Measurements from ENCODE around the gene ITGB1BP1. TPM values are rescaled to one million over a fixed set of nuclear protein-coding genes. Genes with fewer than 3 reads are reported as not detected.

Gene ITGB1BP1
- total RNA-seq, 1 donor from 2014 or later = 98.0 TPM

DNA sequence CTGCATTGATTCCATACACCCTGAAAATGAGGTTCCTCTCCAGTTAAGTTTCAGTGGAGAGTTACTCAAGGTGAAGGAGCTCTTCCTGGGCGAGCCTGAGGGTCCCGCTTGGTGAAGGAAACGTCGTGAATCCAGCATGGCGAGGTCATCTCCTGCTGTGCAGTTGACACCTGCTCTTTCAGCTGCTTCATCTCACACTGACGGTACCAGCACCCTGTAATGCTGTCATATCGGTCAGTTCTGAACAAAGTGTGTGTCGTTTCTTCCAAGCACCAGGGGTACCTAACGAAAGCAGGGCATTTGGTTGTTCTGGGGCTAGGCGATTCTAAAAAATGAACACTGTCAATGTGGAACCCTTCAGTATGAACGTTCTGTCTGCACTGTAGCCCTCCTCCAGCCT is 52.6 kb downstream of the ITGB1BP1 start:
- Mint-ChIP-seq H3K27me3 (ENCODE audit: unreplicated experiment) (no peaks in the 10 kb centered on the region), H3K4me1 (ENCODE audit: unreplicated experiment) (peaks cover 7% of the 10 kb centered on the region), H3K4me3 (ENCODE audit: unreplicated experiment) (no peak overlapping the region), H3K36me3 (ENCODE audit: unreplicated experiment) (peaks cover 65% of the 10 kb centered on the region), H3K9me3 (ENCODE audit: unreplicated experiment) (no peaks in the 10 kb centered on the region), H3K27ac (ENCODE audit: unreplicated experiment) (peak overlapping the region; percentile 35)
- TF ChIP-seq, protein P1, sequence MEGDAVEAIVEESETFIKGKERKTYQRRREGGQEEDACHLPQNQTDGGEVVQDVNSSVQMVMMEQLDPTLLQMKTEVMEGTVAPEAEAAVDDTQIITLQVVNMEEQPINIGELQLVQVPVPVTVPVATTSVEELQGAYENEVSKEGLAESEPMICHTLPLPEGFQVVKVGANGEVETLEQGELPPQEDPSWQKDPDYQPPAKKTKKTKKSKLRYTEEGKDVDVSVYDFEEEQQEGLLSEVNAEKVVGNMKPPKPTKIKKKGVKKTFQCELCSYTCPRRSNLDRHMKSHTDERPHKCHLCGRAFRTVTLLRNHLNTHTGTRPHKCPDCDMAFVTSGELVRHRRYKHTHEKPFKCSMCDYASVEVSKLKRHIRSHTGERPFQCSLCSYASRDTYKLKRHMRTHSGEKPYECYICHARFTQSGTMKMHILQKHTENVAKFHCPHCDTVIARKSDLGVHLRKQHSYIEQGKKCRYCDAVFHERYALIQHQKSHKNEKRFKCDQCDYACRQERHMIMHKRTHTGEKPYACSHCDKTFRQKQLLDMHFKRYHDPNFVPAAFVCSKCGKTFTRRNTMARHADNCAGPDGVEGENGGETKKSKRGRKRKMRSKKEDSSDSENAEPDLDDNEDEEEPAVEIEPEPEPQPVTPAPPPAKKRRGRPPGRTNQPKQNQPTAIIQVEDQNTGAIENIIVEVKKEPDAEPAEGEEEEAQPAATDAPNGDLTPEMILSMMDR (IDR thresholded peaks at IDR 0.05) = no peak
- DNase-seq (ENCODE audit: extremely low spot score, unreplicated experiment) = no peak

DNA sequence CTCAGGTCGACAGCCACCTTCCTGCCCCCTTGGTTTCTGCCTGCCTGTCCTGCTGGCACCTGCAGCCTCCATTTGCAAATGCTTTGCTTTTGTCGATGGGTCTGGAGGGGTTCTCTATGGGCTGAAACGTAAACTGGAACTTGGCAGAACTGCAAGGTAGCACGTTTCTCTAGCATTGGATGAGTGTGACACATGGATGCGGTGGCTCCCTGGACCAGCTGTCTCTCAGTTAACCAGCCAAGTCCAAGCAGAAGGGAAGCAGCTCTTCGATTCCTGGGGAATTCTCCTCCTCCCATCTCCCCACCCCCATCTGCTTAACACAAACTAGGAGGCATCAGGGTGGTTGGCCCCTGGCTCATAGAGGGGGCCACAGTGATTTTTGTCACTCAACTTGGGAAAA is 57.3 kb downstream of the ITGB1BP1 start:
- Mint-ChIP-seq H3K4me1 (ENCODE audit: unreplicated experiment) (peaks cover 19% of the 10 kb centered on the region), H3K36me3 (ENCODE audit: unreplicated experiment) (peaks cover 64% of the 10 kb centered on the region), H3K9me3 (ENCODE audit: unreplicated experiment) (no peaks in the 10 kb centered on the region)

DNA sequence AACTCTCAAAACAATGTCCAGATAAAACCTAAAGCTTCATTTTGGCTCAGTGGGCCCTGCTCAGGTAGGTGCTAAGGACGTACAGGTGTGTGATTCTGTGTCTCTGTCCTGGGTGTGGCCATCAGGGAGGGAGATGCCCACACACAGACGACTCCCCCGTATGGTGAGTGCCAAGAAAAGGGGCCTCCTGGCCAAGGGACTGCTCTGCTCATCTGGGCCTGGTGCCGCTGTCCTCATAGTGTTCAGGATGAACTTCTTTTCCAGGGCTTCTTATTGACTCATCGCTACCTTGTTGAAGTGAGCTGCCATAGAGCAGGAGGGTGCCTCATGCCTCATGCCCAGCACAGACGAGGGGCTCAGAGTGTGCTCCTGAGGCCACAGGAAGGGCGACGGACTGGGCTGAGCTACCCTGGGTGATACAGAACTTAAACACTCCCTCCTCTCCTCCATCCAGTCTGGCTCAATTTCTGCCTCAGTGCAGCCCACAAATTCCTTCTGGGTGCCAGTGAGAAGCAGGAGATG is 57.8 kb downstream of the ITGB1BP1 start:
- H3K27ac Mint-ChIP-seq (ENCODE audit: unreplicated experiment) = peak overlapping the region; percentile 21
- no peaks in the 10 kb centered on the region for H3K27me3 Mint-ChIP-seq (ENCODE audit: unreplicated experiment)
- H3K9me3 Mint-ChIP-seq (ENCODE audit: unreplicated experiment) = no peaks in the 10 kb centered on the region
- no peak for DNase-seq (ENCODE audit: extremely low spot score, unreplicated experiment)
- peaks cover 17% of the 10 kb centered on the region for H3K4me1 Mint-ChIP-seq (ENCODE audit: unreplicated experiment)
- H3K36me3 Mint-ChIP-seq (ENCODE audit: unreplicated experiment) = peaks cover 66% of the 10 kb centered on the region
- no peak overlapping the region for H3K4me3 Mint-ChIP-seq (ENCODE audit: unreplicated experiment)
- TF ChIP-seq, protein P1 (IDR thresholded peaks at IDR 0.05) = no peak

More for the DNA sequence above, 57.3 kb downstream of the ITGB1BP1 start:
- Mint-ChIP-seq H3K27ac (ENCODE audit: unreplicated experiment) (no peak overlapping the region), H3K4me3 (ENCODE audit: unreplicated experiment) (no peak overlapping the region), H3K27me3 (ENCODE audit: unreplicated experiment) (no peaks in the 10 kb centered on the region)
- TF ChIP-seq, protein P1 (IDR thresholded peaks at IDR 0.05) = no peak
- DNase-seq (ENCODE audit: extremely low spot score, unreplicated experiment) = no peak

DNA sequence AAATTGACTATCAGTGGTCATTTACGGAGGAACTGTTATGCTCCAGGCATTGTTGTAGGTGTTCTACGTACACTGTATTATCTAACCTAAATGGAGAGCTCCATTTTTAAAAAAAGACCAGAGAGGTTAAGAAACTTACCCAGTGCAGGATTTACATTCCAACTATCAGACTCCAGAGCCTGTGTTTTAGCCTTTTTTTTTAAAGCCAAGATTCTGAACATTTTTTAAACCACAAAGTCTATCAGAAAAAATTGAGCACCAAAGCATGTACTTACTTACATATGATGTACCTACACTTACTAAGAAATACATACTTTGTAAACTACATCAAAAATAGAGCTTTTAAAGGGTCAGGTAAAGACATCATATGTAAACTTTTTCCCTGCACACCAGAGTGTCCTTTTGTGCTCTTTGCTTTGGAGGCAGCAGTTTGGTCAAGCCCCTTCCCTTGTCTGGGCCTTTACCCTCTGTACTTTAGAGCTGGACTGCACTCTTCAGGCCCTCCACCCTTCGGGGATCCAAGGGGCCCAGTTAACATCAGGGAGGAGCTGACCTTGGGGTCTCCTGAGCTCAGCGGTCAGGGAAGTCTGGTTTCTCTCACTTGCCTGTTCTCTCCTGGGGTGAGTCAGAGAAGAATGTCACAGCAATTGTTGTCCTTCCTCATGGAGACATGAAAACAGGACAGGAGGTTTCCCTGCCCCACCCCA is 58.4 kb downstream of the ITGB1BP1 start:
- DNase-seq (ENCODE audit: extremely low spot score, unreplicated experiment) = no peak
- Mint-ChIP-seq H3K36me3 (ENCODE audit: unreplicated experiment) (peaks cover 66% of the 10 kb centered on the region), H3K27ac (ENCODE audit: unreplicated experiment) (peak overlapping the region; percentile 21), H3K9me3 (ENCODE audit: unreplicated experiment) (no peaks in the 10 kb centered on the region), H3K4me3 (ENCODE audit: unreplicated experiment) (no peak overlapping the region), H3K4me1 (ENCODE audit: unreplicated experiment) (peaks cover 20% of the 10 kb centered on the region), H3K27me3 (ENCODE audit: unreplicated experiment) (no peaks in the 10 kb centered on the region)
- TF ChIP-seq, protein P1 (IDR thresholded peaks at IDR 0.05) = no peak

DNA sequence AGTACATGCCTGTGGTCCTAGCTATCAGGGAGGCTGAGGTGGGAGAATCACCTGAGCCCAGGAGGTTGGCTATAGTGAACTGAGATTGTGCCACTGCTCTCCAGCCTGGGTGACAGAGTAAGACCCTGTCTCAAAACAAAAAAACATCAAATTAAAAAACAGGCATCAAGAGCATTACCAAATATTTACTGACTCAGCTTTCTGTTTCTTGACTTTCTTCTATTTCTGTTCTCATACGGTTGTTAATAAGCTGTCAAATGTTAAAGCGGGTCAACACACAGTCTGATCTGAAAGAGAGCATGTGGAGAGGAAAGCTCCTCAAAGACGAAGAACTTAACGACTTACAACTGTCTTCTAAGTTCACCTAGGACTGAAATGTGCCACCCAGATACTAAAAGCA is 59.0 kb downstream of the ITGB1BP1 start:
- no peaks in the 10 kb centered on the region for H3K9me3 Mint-ChIP-seq (ENCODE audit: unreplicated experiment)
- peaks cover 20% of the 10 kb centered on the region for H3K4me1 Mint-ChIP-seq (ENCODE audit: unreplicated experiment)
- DNase-seq (ENCODE audit: extremely low spot score, unreplicated experiment) = no peak
- no peak overlapping the region for H3K27ac Mint-ChIP-seq (ENCODE audit: unreplicated experiment)
- H3K4me3 Mint-ChIP-seq (ENCODE audit: unreplicated experiment) = no peak overlapping the region
- TF ChIP-seq, protein P1 (IDR thresholded peaks at IDR 0.05) = no peak
- H3K27me3 Mint-ChIP-seq (ENCODE audit: unreplicated experiment) = no peaks in the 10 kb centered on the region
- H3K36me3 Mint-ChIP-seq (ENCODE audit: unreplicated experiment) = peaks cover 68% of the 10 kb centered on the region

Measured in osteocyte (in vitro differentiated cells).